ENCODE data around the gene ABCC2.

- TF ChIP-seq ZNF274 (IDR thresholded peaks at IDR 0.05; ENCODE audit: low read depth, low read length) (no peak), SUZ12 (IDR thresholded peaks at IDR 0.05; ENCODE audit: extremely low read depth, insufficient read depth, insufficient read length) (no peak), YY1 (IDR thresholded peaks at IDR 0.05; ENCODE audit: insufficient read depth, insufficient read length) (no peak)
Measured at GRCh38 chr10:99788598-99789256, 6.3 kb downstream of the ABCC2 start.

Data from NT2/D1 (cell line).